ENCODE data around the gene MSMP.

GRCh38 chr9:35792826-35793225 is 38.8 kb upstream of the MSMP start:
- TF ChIP-seq EZH2 (IDR thresholded peaks at IDR 0.05; ENCODE audit: insufficient read depth, low read length) = no peak
- TF ChIP-seq CTCF (IDR thresholded peaks at IDR 0.05; ENCODE audit: insufficient read depth, low read depth, low read length) = no peak

All from astrocyte (in vitro differentiated cells and primary cell).